22Rv1 (cell line): Measurements from ENCODE around the gene WBP1L.

Experiments used
- H3K27ac ChIP-seq: fragments of 450-650 bp; 2 replicates; pipeline ENCODE4 v1.5.1; 2017
- ZFX ChIP-seq: fragments of 450-650 bp; IDR thresholded peaks from 2 replicates; pipeline ENCODE4 v1.6.1; 2017; ENCODE audit warnings: antibody characterized with exemption, borderline replicate concordance
- TF ChIP-seq, protein P1 (sequence below): fragments of 450-650 bp; IDR thresholded peaks from 2 replicates; pipeline ENCODE4 v1.5.1; 2017; ENCODE audit warnings: mild to moderate bottlenecking

WBP1L gene

DNA sequence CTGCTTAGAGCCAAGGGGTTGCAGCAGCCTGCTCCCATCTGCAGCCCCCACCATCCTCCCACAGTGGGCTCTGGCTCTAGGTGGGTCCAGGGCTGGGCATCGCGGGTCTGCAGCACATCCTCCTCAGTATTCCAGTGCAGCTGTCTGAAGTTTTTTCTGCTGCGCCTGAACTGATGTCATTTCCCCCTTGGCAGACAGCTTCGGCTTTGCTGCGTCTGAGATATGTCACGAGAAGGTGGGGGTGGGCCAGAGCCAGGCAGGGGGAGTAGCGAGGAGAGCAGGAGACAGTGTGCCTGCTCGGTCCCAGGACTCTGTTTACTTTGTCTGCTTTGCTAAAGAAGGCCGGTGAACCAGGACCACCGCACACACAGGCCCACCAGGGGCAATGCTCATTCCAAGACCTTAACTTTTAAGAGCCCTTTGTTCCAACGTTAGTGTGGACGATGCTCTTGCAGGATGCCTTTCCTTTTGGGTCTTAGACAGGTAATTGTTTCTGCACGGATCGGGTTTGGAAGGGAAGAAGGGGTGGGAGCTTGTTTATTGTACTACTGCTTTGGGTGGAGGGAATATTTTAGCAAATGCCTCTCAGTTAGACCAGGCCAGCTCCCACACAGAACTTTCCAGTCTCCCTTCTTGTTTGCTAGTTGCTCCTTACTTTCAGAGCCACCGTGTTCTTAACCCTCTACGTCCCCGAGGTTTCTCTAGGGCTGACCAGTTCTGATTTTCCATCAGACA lies 32.4 kb downstream of the WBP1L start:
- no peak overlapping the region for H3K27ac ChIP-seq
- TF ChIP-seq ZFX: no peak
- TF ChIP-seq, protein P1, sequence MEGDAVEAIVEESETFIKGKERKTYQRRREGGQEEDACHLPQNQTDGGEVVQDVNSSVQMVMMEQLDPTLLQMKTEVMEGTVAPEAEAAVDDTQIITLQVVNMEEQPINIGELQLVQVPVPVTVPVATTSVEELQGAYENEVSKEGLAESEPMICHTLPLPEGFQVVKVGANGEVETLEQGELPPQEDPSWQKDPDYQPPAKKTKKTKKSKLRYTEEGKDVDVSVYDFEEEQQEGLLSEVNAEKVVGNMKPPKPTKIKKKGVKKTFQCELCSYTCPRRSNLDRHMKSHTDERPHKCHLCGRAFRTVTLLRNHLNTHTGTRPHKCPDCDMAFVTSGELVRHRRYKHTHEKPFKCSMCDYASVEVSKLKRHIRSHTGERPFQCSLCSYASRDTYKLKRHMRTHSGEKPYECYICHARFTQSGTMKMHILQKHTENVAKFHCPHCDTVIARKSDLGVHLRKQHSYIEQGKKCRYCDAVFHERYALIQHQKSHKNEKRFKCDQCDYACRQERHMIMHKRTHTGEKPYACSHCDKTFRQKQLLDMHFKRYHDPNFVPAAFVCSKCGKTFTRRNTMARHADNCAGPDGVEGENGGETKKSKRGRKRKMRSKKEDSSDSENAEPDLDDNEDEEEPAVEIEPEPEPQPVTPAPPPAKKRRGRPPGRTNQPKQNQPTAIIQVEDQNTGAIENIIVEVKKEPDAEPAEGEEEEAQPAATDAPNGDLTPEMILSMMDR: no peak

DNA sequence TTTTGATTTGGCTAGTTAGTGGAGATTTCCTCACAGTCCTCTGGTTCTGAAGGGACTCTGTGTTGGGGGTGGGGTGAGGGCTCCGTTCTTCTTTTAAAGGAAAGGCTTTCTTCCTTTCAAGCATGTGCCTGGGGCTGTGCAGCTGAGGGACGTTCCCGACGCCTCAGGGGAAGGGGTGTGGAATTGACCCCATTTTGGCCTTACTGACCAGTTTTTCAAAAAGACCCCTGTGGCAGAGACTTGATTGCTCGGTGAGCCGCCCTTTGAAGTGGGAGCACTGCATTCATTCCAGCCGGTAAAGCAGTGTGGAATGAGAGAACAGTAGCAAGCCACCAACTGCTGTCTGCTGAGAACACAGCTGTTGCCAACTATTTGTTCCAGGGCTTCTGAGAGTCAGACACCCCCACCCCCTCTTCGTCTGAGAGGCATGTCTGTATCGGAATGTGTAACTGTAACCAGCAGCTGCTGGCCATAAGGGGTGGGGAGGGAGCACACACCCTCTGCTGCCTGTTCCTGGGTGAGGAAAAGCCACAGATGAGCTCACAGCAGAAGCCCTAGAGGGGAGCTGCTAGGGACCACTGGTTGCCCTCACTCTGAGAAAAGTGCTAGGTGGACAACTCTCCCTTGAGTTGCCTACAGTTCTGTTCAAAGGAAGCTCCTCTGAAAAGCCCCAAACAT lies 33.2 kb downstream of the WBP1L start:
- no peak for TF ChIP-seq ZFX
- TF ChIP-seq, protein P1: no peak
- no peak overlapping the region for H3K27ac ChIP-seq

DNA sequence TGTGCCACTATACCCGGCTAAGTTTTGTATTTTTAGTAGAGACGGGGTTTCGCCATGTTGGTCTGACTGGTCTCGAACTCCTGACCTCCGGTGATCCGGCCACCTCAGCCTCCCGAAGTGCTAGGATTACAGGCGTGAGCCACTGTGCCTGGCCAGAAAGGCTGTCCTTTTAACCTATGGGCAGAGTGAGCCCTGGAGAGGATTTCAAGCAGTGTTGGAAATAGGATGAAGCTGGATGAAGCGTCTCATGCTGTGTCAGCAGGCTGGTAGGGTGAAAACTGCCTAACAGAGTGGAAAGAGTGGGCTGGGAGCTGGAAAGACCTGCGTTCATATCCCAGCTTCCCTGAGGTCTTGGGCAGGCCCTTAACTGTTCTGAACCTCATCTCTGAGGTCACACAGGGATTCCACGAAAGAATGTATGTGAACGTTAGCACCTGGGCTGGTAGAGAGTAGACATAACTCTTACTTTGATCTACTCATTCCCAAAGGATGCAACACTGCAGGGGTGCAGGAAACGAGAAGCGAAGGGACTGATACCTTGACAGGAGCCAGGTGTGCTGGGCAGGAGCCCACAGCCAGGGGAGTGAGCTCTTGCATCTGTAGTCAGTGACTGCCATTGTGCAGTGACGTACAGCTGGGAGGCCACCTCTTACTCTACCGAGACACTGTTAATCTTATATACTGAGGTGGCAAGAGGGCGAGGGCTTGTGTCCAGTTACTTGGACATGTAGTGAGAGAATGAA lies 34.1 kb downstream of the WBP1L start:
- TF ChIP-seq ZFX: no peak
- TF ChIP-seq, protein P1: no peak
- no peak overlapping the region for H3K27ac ChIP-seq

DNA sequence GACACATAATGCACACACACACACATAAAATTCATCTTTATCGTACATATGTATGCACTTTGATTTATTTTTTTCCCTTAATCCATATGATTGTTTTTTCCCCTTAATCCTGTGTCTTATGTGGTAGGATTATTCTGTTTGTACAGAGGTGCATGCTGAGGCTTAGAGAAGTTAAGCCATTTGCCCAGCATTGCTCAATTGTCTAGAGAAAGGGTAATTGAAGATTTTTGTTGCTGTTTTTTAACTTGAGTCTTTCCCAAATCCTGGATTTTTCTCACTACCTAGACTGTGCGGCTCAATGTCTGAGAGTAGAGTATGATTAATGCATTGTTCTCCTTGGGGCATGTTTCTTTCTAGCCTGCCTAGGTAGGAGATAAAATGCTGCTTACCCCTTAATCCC lies 35.0 kb downstream of the WBP1L start:
- TF ChIP-seq, protein P1: no peak
- TF ChIP-seq ZFX: no peak
- H3K27ac ChIP-seq: no peak overlapping the region

DNA sequence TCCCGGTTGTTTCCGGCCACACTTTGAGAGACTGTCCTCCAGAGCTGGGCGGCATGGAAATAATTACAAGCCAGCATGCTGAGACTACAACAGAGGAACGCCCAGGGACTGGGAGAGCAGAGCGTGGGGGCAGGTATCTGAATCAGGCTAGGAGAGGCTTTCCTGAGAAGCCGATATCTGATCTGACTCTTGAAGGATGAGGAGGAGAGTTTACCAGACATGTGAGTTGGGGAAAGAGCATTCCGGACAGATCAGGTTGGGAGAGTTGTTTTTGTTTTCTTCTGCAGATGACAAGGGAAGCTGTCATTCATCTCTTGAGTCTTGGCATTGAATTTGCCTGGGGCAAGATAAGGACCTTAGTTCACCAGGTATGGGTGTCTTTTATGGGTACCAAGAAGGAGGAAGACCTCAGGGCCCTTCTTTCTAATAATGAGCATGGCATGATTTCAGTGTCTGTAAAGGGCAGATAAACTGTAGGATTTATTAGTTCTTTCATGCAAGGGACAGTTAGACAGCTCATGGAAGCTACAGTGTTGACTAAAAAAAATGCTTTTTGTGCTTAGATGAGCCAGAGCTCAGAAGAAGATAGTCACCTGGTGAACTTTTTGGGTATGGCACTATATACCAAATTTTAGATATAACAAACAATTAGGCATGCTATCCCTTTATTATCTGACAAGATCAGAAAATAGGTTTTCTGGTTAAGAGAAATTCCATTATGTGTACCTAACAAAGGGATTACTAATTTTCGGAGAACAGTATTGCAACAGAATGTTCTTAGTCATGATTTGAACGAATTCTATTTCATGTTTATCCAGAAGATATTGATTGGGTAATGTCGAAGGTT lies 36.2 kb downstream of the WBP1L start:
- no peak overlapping the region for H3K27ac ChIP-seq
- TF ChIP-seq, protein P1: no peak
- TF ChIP-seq ZFX: no peak

DNA sequence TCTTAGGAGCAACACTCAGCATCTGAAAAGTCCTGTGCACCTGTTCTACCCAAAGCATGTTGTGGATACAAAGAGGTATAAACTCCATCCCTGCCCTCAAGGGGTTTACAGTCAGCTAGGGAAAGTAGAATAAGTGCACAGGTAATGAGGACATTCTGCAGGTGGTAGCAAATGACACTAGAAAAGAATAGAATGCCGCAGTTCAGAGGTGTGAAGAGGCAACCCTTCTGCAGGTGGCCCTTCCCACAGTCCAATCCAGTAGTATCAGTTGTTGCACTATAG lies 36.7 kb downstream of the WBP1L start:
- TF ChIP-seq, protein P1: no peak
- TF ChIP-seq ZFX: no peak
- H3K27ac ChIP-seq: no peak overlapping the region
